ENCODE results near the gene CAD.
"Not testable (repeated sequence)": the region's sequence is repeated elsewhere in the genome, so short reads cannot be mapped to it uniquely, and the experiment has no call there.

CAD gene

GRCh38 chr2:27263287-27264252 lies 46.4 kb downstream of the CAD start:
- TF ChIP-seq GATA1 (IDR thresholded peaks at IDR 0.05; ENCODE audit: low read depth, low read length) (no peak), POLR2A (IDR thresholded peaks at IDR 0.05; ENCODE audit: low read length) (no peak)
- no peak for DNase-seq

DNA sequence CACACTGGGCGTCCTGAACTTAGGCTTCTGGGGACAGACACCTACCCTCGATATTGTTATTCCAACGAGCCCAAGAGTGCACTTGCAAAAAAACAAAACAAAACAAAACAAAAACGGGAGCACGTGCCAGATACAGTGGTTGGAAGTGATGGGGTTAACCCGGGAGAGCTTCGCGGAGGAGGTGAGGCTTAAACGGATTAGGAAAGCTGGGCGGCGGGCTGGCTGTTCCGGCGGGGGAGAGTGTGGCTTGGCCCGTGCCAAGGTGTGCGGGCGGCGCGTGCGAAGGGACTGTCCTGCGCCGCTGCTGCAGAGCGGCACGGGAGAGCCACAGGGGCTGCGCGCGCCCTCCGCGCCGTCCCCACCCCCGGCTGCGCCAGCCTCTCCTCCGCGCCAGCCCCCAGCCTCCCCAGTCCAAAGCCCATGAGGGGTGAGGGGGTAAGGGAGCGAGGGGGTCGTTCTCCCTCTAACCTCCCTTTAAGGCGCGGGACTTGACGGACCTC lies 47.1 kb downstream of the CAD start:
- DNase-seq: no peak
- TF ChIP-seq POLR2A (IDR thresholded peaks at IDR 0.05; ENCODE audit: low read length): no peak

DNA sequence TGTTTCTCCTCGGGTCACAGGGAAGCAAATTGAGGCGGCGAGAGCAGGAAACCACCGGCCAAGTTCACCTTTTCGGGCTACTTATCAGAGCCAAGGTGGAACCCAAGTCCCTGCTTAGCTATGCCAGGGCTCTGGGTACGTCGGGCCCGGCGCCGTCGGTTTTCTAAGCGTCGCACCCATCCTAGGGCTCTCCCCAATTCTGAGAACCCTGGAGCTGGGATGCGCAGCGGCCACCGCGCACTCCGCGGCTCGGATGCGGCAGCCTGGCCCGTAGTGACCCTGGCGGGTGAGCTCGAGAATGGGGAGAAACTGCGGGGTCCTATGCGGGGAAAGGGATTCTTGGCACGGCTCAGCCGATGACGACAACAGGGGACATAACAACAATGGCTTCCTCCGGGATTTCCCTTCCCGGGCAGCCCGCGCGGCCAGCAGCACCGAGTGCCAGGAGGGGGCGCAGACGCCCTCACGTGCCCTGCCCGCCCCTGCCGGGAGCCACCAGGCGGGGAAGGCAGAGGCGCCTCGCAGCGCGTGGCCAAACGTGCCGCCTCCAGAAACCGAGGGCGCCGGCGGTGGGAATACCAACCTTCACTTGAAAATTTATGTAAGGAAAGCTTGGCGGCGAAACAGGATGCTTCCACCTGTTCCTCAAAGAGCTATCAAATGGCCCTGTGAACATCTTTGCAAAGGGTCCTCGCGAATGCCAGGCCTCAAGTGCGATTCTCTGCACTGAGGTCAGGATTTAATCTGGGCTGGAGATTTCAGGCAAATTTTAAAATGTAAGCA lies 47.8 kb downstream of the CAD start:
- TF ChIP-seq GATA1 (IDR thresholded peaks at IDR 0.05; ENCODE audit: low read depth, low read length): no peak
- no peak for TF ChIP-seq POLR2A (IDR thresholded peaks at IDR 0.05; ENCODE audit: low read length)
- peak; percentile 51 to 62 for DNase-seq

GRCh38 chr2:27265536-27265870 lies 48.3 kb downstream of the CAD start:
- DNase-seq: no peak
- no peak for TF ChIP-seq POLR2A (IDR thresholded peaks at IDR 0.05; ENCODE audit: low read length)
- TF ChIP-seq GATA1 (IDR thresholded peaks at IDR 0.05; ENCODE audit: low read depth, low read length): no peak

DNA sequence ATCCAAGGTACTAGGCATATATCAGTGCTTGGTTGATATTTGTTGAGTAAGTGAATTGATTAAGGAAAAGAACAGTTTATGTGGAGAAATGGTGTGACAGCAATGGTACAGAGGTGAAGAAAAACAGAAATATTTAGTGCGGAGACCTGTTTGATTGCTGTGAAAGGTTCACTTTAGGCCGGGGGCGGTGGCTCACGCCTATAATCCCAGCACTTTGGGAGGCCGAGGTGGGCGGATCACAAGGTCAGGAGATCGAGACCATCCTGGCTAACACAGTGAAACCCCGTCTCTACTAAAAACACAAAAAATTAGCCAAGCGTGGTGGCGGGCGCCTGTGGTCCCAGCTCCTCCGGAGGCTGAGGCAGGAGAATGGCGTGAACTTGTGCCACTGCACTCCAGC lies 51.1 kb downstream of the CAD start:
- DNase-seq: not testable (repeated sequence)

DNA sequence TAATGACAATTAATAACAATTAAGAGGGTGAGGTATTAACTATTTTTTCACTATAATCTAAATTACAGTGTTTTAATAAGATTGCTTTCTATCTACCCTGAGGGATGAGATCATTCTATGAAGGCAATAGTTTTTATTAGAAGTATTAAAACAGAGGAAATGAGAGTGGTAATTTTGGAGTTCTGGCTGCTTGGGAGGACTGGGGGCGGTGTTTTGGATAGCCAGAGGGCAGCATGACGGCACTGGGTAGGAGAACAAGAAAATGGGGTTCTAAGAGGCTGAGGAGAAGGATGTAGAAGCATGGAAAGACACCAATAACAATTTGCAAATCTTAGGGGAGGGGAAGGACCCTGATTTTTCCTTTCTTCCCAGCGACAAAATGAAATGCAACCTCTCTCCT lies 53.0 kb downstream of the CAD start:
- no peak for TF ChIP-seq GATA1 (IDR thresholded peaks at IDR 0.05; ENCODE audit: low read depth, low read length)
- TF ChIP-seq POLR2A (IDR thresholded peaks at IDR 0.05; ENCODE audit: low read length): no peak
- DNase-seq: no peak

DNA sequence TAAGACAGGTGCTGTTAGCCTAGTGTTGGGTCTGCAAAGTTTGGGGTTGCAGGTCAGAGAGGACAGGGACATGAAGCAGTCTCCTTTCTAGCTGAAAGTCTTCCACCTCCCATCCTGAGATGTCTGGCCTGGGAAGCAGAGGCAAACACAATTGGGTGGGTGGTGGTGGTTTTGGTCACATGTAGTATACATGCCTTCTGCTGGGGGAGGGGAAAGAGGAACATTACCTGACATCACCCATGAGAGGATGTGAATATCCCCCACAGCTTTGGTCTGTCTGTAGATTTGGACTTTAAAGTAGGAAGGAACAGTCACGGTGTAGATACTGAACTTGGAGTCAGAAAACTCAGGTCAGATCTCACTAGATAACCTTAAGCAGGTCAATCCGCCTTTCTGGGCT lies 53.5 kb downstream of the CAD start:
- DNase-seq: no peak
- TF ChIP-seq POLR2A (IDR thresholded peaks at IDR 0.05; ENCODE audit: low read length) (no peak), GATA1 (IDR thresholded peaks at IDR 0.05; ENCODE audit: low read depth, low read length) (no peak)

- DNase-seq: no peak
Measured at GRCh38 chr2:27271631-27272340, 54.6 kb downstream of the CAD start.

GRCh38 chr2:27272537-27273522 lies 55.7 kb downstream of the CAD start:
- DNase-seq: not testable (repeated sequence)

More at GRCh38 chr2:27271631-27272340, 54.6 kb downstream of the CAD start:
- TF ChIP-seq POLR2A (IDR thresholded peaks at IDR 0.05; ENCODE audit: low read length): no peak
- TF ChIP-seq GATA1 (IDR thresholded peaks at IDR 0.05; ENCODE audit: low read depth, low read length): no peak

- no peak for DNase-seq
Measured at GRCh38 chr2:27275211-27276150, 58.3 kb downstream of the CAD start, which contains the start of gene DNAJC5G. DNAJC5G (plus strand) TSS chr2:27275433; CDS start chr2:27276729, 1,296 bp downstream.

GRCh38 chr2:27278010-27278409 lies 60.8 kb downstream of the CAD start:
- no peak for TF ChIP-seq GATA1 (IDR thresholded peaks at IDR 0.05; ENCODE audit: low read depth, low read length)
- no peak for TF ChIP-seq POLR2A (IDR thresholded peaks at IDR 0.05; ENCODE audit: low read length)
- DNase-seq: no peak

More at GRCh38 chr2:27275211-27276150, 58.3 kb downstream of the CAD start, which contains the start of gene DNAJC5G:
- TF ChIP-seq GATA1 (IDR thresholded peaks at IDR 0.05; ENCODE audit: low read depth, low read length) (no peak), POLR2A (IDR thresholded peaks at IDR 0.05; ENCODE audit: low read length) (no peak)

DNA sequence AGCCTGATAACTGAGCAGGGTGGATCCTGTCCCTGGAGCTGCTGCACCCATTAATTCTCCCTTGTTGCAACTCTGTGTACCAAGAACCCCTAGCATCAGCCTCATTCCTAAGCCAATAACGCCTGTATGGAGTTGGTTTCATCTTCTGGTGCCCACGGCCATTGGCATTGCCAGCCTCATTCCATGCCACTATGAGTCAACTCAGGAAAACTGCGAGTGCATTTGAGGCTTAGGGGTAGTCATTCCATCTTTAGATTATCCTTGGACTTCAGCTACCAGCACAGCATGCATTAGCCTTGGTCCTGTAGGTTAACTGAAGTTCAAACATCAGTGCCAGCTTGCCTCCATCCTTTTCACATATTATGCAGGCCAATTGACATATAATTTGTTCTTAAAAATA lies 63.7 kb downstream of the CAD start:
- TF ChIP-seq POLR2A (IDR thresholded peaks at IDR 0.05; ENCODE audit: low read length) (no peak), GATA1 (IDR thresholded peaks at IDR 0.05; ENCODE audit: low read depth, low read length) (no peak)
- DNase-seq: peak in 1 of 2 experiments; percentile 31

Data from erythroblast (primary cell).